Esophagus muscularis mucosa (tissue), 4 donors: ENCODE measurements around the gene AMIGO3.

Experiments used
- EP300 ChIP-seq: sonication (generic); formaldehyde crosslinking; IDR thresholded peaks from one replicate; pipeline ENCODE4 v1.6.1; 2017; ENCODE audit warnings: antibody characterized with exemption
- POLR2A ChIP-seq: fragments of 450-650 bp; IDR thresholded peaks from one replicate; pipeline ENCODE4 v1.6.1; 2017; ENCODE audit warnings: antibody characterized with exemption, moderate library complexity, mild to moderate bottlenecking, low read depth
- POLR2AphosphoS5 ChIP-seq, 2 donors: sonication (generic); formaldehyde crosslinking; IDR thresholded peaks; one replicate each; pipeline ENCODE4 v1.6.1; 2017; ENCODE audit warnings: antibody characterized with exemption in 2 of 2
- TF ChIP-seq, protein P1 (sequence below), 3 experiments: fragments of 200-600 bp in 2 of 3; fragments of 450-650 bp in 1 of 3; sonication (generic) in 2 of 3; IDR thresholded peaks; one replicate each; pipeline ENCODE4 v1.5.1; 2017 to 2019; ENCODE audit warnings: antibody characterized with exemption in 3 of 3, mild to moderate bottlenecking in 2 of 3, moderate library complexity in 1 of 3

- TF ChIP-seq, protein P1, sequence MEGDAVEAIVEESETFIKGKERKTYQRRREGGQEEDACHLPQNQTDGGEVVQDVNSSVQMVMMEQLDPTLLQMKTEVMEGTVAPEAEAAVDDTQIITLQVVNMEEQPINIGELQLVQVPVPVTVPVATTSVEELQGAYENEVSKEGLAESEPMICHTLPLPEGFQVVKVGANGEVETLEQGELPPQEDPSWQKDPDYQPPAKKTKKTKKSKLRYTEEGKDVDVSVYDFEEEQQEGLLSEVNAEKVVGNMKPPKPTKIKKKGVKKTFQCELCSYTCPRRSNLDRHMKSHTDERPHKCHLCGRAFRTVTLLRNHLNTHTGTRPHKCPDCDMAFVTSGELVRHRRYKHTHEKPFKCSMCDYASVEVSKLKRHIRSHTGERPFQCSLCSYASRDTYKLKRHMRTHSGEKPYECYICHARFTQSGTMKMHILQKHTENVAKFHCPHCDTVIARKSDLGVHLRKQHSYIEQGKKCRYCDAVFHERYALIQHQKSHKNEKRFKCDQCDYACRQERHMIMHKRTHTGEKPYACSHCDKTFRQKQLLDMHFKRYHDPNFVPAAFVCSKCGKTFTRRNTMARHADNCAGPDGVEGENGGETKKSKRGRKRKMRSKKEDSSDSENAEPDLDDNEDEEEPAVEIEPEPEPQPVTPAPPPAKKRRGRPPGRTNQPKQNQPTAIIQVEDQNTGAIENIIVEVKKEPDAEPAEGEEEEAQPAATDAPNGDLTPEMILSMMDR (IDR thresholded peaks at IDR 0.05), result no peak
- no peak for TF ChIP-seq POLR2A
- no peak for TF ChIP-seq POLR2AphosphoS5 (IDR thresholded peaks at IDR 0.05)
- TF ChIP-seq EP300, result no peak
Measured at GRCh38 chr3:49675912-49676311, 43.6 kb downstream of the AMIGO3 start.
